Measurements from ENCODE around the gene TNXB.

The TNXB gene

GRCh38 chr6:32113386-32114352 is 4.5 kb upstream of the TNXB start:
- H3K4me1 ChIP-seq (ENCODE audit: control insufficient read depth in 1 of 2, insufficient read depth in 2 of 2, low read length in 2 of 2), result peaks cover 4 to 7% of the 10 kb centered on the region in 2 experiments
- H3K23ac ChIP-seq (ENCODE audit: low read length), result no peak overlapping the region
- H3K9ac ChIP-seq (ENCODE audit: low read length), result no peak overlapping the region
- H3K4me3 ChIP-seq (ENCODE audit: low read depth, low read length), result no peak overlapping the region
- H3K14ac ChIP-seq (ENCODE audit: low read length), result no peak overlapping the region
- no peak overlapping the region for H3K27ac ChIP-seq (ENCODE audit: low read depth, low read length)
- no peaks in the 10 kb centered on the region for H3K79me2 ChIP-seq (ENCODE audit: control insufficient read depth, insufficient read depth, low read length, poor library complexity)
- H3K4me2 ChIP-seq (ENCODE audit: low read length), result no peak overlapping the region
- no peak overlapping the region for H4K12ac ChIP-seq (ENCODE audit: low read depth, low read length)
- H3K4ac ChIP-seq (ENCODE audit: low read depth, low read length), result no peak overlapping the region
- peaks cover 2% of the 10 kb centered on the region for H3K9me3 ChIP-seq (ENCODE audit: insufficient read depth, low read depth, low read length)
- no peak overlapping the region for H2BK12ac ChIP-seq (ENCODE audit: low read length)
- peak; percentile 40 to 54 for DNase-seq
- H2AK5ac ChIP-seq (ENCODE audit: low read length), result no peak overlapping the region
- H4K91ac ChIP-seq (ENCODE audit: low read depth, low read length), result no peak overlapping the region
- no peaks in the 10 kb centered on the region for H3K27me3 ChIP-seq (ENCODE audit: insufficient read depth, low read length)
- no peaks in the 10 kb centered on the region for H3K79me1 ChIP-seq (ENCODE audit: low read length)
- H2AFZ ChIP-seq (ENCODE audit: insufficient read depth, low read length, poor library complexity), result no peak overlapping the region
- H2BK5ac ChIP-seq (ENCODE audit: low read depth, low read length, poor library complexity), result no peak overlapping the region
- no peak overlapping the region for H3K18ac ChIP-seq (ENCODE audit: low read length)
- H4K8ac ChIP-seq (ENCODE audit: low read depth, low read length), result no peak overlapping the region
- WGBS (ENCODE audit: extremely low coverage, insufficient coverage, insufficient read length), result no CpG with 5 or more reads among the region's 9 CpGs
- peaks cover 34% of the 10 kb centered on the region in 2 experiments for H3K36me3 ChIP-seq (ENCODE audit: control insufficient read depth in 1 of 2, insufficient read depth in 2 of 2, low read length in 2 of 2)
- no peak overlapping the region for H2BK120ac ChIP-seq (ENCODE audit: insufficient read depth, low read length, poor library complexity)

DNA sequence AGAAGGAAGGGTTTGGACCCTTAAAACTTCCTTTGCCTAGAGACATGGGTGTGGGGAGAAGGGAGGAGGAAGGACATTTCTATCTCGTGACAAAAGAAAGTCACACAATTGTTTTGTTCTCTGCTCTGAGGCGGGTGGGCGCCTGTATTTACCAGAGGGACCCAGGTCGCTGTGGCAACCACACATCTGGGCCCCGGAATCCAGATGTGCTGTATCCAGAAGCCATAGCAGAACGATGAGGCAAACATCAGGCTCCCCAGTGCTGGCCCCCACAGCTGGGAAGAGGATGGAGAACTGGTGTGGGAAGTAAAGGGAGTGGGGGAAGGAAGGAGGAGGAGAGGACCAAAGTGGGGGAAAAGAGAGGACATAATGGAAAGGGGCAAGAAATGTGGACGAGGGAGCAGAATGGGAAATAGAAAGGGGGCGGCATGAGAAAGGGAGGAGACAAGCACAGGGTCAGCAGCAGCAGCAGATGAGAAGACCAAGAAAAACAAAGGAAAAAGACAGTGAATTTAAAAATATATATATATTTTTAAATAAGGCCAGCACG is 3.4 kb upstream of the TNXB start:
- H2BK120ac ChIP-seq (ENCODE audit: insufficient read depth, low read length, poor library complexity), result no peak overlapping the region
- no peaks in the 10 kb centered on the region for H3K79me1 ChIP-seq (ENCODE audit: low read length)
- peaks cover 2% of the 10 kb centered on the region for H3K9me3 ChIP-seq (ENCODE audit: insufficient read depth, low read depth, low read length)
- no peak overlapping the region for H3K9ac ChIP-seq (ENCODE audit: low read length)
- no CpG with 5 or more reads among the region's 9 CpGs for WGBS (ENCODE audit: extremely low coverage, insufficient coverage, insufficient read length)
- H3K27me3 ChIP-seq (ENCODE audit: insufficient read depth, low read length), result no peaks in the 10 kb centered on the region
- no peak overlapping the region for H4K8ac ChIP-seq (ENCODE audit: low read depth, low read length)
- H2AFZ ChIP-seq (ENCODE audit: insufficient read depth, low read length, poor library complexity), result no peak overlapping the region
- no peak overlapping the region for H2BK5ac ChIP-seq (ENCODE audit: low read depth, low read length, poor library complexity)
- no peak overlapping the region for H3K4me2 ChIP-seq (ENCODE audit: low read length)
- no peak overlapping the region for H3K27ac ChIP-seq (ENCODE audit: low read depth, low read length)
- no peak overlapping the region for H3K23ac ChIP-seq (ENCODE audit: low read length)
- H3K79me2 ChIP-seq (ENCODE audit: control insufficient read depth, insufficient read depth, low read length, poor library complexity), result no peaks in the 10 kb centered on the region
- no peak overlapping the region for H4K91ac ChIP-seq (ENCODE audit: low read depth, low read length)
- peaks cover 4 to 7% of the 10 kb centered on the region in 2 experiments for H3K4me1 ChIP-seq (ENCODE audit: control insufficient read depth in 1 of 2, insufficient read depth in 2 of 2, low read length in 2 of 2)
- no peak overlapping the region for H3K18ac ChIP-seq (ENCODE audit: low read length)
- H2BK12ac ChIP-seq (ENCODE audit: low read length), result no peak overlapping the region
- H3K4ac ChIP-seq (ENCODE audit: low read depth, low read length), result no peak overlapping the region
- H4K12ac ChIP-seq (ENCODE audit: low read depth, low read length), result no peak overlapping the region
- no peak overlapping the region for H2AK5ac ChIP-seq (ENCODE audit: low read length)
- H3K4me3 ChIP-seq (ENCODE audit: low read depth, low read length), result no peak overlapping the region
- DNase-seq, result no peak
- peaks cover 25 to 27% of the 10 kb centered on the region in 2 experiments for H3K36me3 ChIP-seq (ENCODE audit: control insufficient read depth in 1 of 2, insufficient read depth in 2 of 2, low read length in 2 of 2)
- no peak overlapping the region for H3K14ac ChIP-seq (ENCODE audit: low read length)

DNA sequence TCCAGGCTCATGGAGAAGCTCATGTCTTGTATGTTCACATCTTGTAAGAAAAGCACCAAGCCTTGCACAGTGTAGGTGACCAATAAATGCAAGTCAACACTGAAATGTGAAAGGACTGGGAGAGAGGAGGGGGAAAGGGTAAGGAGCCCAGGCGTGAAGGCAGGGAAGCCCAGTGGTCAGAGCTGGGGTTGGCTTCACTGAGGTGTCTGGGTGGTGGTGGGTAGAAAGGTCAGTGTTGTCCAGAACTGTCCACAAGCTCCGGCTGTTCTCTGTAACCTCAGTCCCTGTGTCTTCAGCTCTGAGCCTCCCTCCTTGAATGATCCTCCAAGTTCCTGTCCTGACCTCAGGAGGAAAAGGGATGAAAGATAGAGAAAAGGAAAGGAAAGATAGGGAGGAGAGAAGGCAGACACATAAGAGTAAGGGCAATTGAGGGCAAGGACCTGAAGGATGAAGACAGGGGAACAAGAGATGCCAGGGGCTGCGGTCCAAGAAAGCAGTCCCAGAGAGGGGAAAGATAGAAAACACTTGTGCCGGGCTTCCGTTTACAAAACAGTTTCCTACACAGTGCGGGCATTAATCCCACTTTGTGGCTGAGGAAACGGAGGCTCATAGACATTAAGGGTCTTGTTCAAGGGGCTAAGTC is 2.4 kb upstream of the TNXB start:
- H2BK120ac ChIP-seq (ENCODE audit: insufficient read depth, low read length, poor library complexity), result no peak overlapping the region
- H2AFZ ChIP-seq (ENCODE audit: insufficient read depth, low read length, poor library complexity), result no peak overlapping the region
- H3K4ac ChIP-seq (ENCODE audit: low read depth, low read length), result no peak overlapping the region
- no peak for DNase-seq
- H3K23ac ChIP-seq (ENCODE audit: low read length), result no peak overlapping the region
- no peak overlapping the region for H4K91ac ChIP-seq (ENCODE audit: low read depth, low read length)
- no peak overlapping the region for H3K14ac ChIP-seq (ENCODE audit: low read length)
- H3K9me3 ChIP-seq (ENCODE audit: insufficient read depth, low read depth, low read length), result peaks cover 2% of the 10 kb centered on the region
- no peaks in the 10 kb centered on the region for H3K79me2 ChIP-seq (ENCODE audit: control insufficient read depth, insufficient read depth, low read length, poor library complexity)
- peaks cover 4 to 7% of the 10 kb centered on the region in 2 experiments for H3K4me1 ChIP-seq (ENCODE audit: control insufficient read depth in 1 of 2, insufficient read depth in 2 of 2, low read length in 2 of 2)
- no peaks in the 10 kb centered on the region for H3K79me1 ChIP-seq (ENCODE audit: low read length)
- H3K36me3 ChIP-seq (ENCODE audit: control insufficient read depth in 1 of 2, insufficient read depth in 2 of 2, low read length in 2 of 2), result peaks cover 16 to 18% of the 10 kb centered on the region in 2 experiments
- no peak overlapping the region for H4K8ac ChIP-seq (ENCODE audit: low read depth, low read length)
- WGBS (ENCODE audit: extremely low coverage, insufficient coverage, insufficient read length), result no CpG with 5 or more reads among the region's 7 CpGs
- no peak overlapping the region for H2BK12ac ChIP-seq (ENCODE audit: low read length)
- H2BK5ac ChIP-seq (ENCODE audit: low read depth, low read length, poor library complexity), result no peak overlapping the region
- H3K4me3 ChIP-seq (ENCODE audit: low read depth, low read length), result no peak overlapping the region
- H4K12ac ChIP-seq (ENCODE audit: low read depth, low read length), result no peak overlapping the region
- H3K27me3 ChIP-seq (ENCODE audit: insufficient read depth, low read length), result no peaks in the 10 kb centered on the region
- no peak overlapping the region for H3K18ac ChIP-seq (ENCODE audit: low read length)
- H3K9ac ChIP-seq (ENCODE audit: low read length), result no peak overlapping the region
- no peak overlapping the region for H2AK5ac ChIP-seq (ENCODE audit: low read length)
- no peak overlapping the region for H3K4me2 ChIP-seq (ENCODE audit: low read length)
- no peak overlapping the region for H3K27ac ChIP-seq (ENCODE audit: low read depth, low read length)

DNA sequence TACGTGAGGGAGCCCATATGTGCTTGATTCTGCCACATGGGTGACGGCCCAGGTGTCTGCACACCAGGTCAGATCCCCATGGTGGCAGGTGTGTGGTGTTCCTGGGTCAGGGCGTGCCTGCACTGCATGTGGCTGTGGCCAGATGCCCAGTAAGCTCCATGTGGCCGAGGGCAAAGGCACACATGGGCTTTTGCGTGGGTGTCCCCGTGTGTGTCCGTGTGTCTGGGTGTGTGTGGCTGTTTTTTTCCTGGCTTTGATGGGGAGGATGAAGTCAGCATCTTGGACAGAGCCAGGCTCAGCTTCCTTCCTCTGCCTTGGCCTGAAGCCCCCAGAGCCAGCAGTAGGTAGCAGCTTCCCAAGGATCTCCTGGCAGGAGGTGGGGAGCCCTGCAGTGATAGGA is 1.5 kb upstream of the TNXB start:
- peaks cover 8 to 9% of the 10 kb centered on the region in 2 experiments for H3K36me3 ChIP-seq (ENCODE audit: control insufficient read depth in 1 of 2, insufficient read depth in 2 of 2, low read length in 2 of 2)
- H3K4ac ChIP-seq (ENCODE audit: low read depth, low read length), result no peak overlapping the region
- H3K4me1 ChIP-seq (ENCODE audit: control insufficient read depth in 1 of 2, insufficient read depth in 2 of 2, low read length in 2 of 2), result peaks cover 4 to 7% of the 10 kb centered on the region in 2 experiments
- no peak overlapping the region for H3K9ac ChIP-seq (ENCODE audit: low read length)
- H4K8ac ChIP-seq (ENCODE audit: low read depth, low read length), result no peak overlapping the region
- no peak overlapping the region for H3K18ac ChIP-seq (ENCODE audit: low read length)
- no peak overlapping the region for H2AK5ac ChIP-seq (ENCODE audit: low read length)
- no peak overlapping the region for H4K91ac ChIP-seq (ENCODE audit: low read depth, low read length)
- H4K12ac ChIP-seq (ENCODE audit: low read depth, low read length), result no peak overlapping the region
- no peak overlapping the region for H2BK12ac ChIP-seq (ENCODE audit: low read length)
- no peak overlapping the region for H2AFZ ChIP-seq (ENCODE audit: insufficient read depth, low read length, poor library complexity)
- no peaks in the 10 kb centered on the region for H3K79me1 ChIP-seq (ENCODE audit: low read length)
- no CpG with 5 or more reads among the region's 7 CpGs for WGBS (ENCODE audit: extremely low coverage, insufficient coverage, insufficient read length)
- H2BK5ac ChIP-seq (ENCODE audit: low read depth, low read length, poor library complexity), result no peak overlapping the region
- DNase-seq, result no peak
- no peaks in the 10 kb centered on the region for H3K27me3 ChIP-seq (ENCODE audit: insufficient read depth, low read length)
- no peak overlapping the region for H3K27ac ChIP-seq (ENCODE audit: low read depth, low read length)
- H3K4me3 ChIP-seq (ENCODE audit: low read depth, low read length), result no peak overlapping the region
- H3K79me2 ChIP-seq (ENCODE audit: control insufficient read depth, insufficient read depth, low read length, poor library complexity), result no peaks in the 10 kb centered on the region
- H3K9me3 ChIP-seq (ENCODE audit: insufficient read depth, low read depth, low read length), result peaks cover 2% of the 10 kb centered on the region
- H3K14ac ChIP-seq (ENCODE audit: low read length), result no peak overlapping the region
- no peak overlapping the region for H3K23ac ChIP-seq (ENCODE audit: low read length)
- no peak overlapping the region for H2BK120ac ChIP-seq (ENCODE audit: insufficient read depth, low read length, poor library complexity)
- no peak overlapping the region for H3K4me2 ChIP-seq (ENCODE audit: low read length)
